Coronary artery (tissue), 2 donors: ENCODE results near the gene DNAJB12.

Experiments
- DNase-seq: peaks from one replicate; pipeline ENCODE4 v3.0.0-alpha.2; 2017; ENCODE audit warnings: low spot score
- H3K27ac ChIP-seq, 2 donors: fragments of 200-600 bp; sonication (generic); one replicate each; pipeline ENCODE4 v1.5.1; 2016 to 2019
- H3K4me3 ChIP-seq: fragments of 200-600 bp; sonication (generic); 2 replicates; pipeline ENCODE4 v1.5.1; 2016; ENCODE audit warnings: mild to moderate bottlenecking, moderate library complexity
- TF ChIP-seq, protein P1 (sequence below): fragments of 200-600 bp; sonication (generic); IDR thresholded peaks from one replicate; pipeline ENCODE4 v1.5.1; 2019; ENCODE audit warnings: antibody characterized with exemption

DNAJB12 gene

DNA sequence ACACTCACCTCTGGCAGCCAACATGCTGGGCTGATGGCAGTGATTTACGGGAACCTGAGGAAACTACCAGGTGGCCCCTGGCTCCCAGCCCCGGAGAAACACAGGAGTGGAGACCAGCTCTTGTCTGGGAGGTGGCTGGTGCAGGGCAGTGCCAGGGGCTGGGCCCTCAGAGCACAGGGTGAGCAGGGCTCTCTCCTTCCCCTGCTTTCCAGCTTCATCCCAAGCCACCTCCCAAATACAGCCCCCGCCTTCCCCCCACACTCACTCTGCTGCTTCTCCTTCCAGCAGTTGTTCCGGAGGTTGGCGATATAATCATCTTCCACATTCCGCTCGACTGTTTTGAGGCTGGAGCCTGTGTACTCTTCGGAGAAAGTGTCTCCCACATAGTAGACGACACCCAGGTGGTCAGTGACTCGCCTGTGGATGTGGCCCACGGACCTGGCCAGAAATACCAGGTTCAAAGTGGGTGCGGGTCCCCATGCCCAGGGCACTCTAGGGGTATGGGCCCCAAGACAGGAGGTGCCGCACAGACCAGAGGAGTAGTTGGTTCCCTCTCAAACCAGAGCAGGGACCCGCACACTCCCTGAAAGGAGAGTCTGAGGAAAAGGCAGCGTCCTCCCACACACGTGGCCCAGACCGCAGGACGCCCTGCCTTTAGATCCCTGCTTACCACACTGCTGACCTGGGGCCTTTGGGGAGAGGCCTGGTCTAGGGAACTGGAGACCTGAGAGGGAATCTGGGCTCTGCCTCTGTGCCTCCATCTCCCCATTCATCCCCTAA, 18.3 kb downstream of the DNAJB12 start:
- DNase-seq, result peak; percentile 80
- H3K27ac ChIP-seq, result peak overlapping the region; percentile 88 to 94
- TF ChIP-seq, protein P1, sequence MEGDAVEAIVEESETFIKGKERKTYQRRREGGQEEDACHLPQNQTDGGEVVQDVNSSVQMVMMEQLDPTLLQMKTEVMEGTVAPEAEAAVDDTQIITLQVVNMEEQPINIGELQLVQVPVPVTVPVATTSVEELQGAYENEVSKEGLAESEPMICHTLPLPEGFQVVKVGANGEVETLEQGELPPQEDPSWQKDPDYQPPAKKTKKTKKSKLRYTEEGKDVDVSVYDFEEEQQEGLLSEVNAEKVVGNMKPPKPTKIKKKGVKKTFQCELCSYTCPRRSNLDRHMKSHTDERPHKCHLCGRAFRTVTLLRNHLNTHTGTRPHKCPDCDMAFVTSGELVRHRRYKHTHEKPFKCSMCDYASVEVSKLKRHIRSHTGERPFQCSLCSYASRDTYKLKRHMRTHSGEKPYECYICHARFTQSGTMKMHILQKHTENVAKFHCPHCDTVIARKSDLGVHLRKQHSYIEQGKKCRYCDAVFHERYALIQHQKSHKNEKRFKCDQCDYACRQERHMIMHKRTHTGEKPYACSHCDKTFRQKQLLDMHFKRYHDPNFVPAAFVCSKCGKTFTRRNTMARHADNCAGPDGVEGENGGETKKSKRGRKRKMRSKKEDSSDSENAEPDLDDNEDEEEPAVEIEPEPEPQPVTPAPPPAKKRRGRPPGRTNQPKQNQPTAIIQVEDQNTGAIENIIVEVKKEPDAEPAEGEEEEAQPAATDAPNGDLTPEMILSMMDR, result no peak
- H3K4me3 ChIP-seq, result no peak overlapping the region

DNA sequence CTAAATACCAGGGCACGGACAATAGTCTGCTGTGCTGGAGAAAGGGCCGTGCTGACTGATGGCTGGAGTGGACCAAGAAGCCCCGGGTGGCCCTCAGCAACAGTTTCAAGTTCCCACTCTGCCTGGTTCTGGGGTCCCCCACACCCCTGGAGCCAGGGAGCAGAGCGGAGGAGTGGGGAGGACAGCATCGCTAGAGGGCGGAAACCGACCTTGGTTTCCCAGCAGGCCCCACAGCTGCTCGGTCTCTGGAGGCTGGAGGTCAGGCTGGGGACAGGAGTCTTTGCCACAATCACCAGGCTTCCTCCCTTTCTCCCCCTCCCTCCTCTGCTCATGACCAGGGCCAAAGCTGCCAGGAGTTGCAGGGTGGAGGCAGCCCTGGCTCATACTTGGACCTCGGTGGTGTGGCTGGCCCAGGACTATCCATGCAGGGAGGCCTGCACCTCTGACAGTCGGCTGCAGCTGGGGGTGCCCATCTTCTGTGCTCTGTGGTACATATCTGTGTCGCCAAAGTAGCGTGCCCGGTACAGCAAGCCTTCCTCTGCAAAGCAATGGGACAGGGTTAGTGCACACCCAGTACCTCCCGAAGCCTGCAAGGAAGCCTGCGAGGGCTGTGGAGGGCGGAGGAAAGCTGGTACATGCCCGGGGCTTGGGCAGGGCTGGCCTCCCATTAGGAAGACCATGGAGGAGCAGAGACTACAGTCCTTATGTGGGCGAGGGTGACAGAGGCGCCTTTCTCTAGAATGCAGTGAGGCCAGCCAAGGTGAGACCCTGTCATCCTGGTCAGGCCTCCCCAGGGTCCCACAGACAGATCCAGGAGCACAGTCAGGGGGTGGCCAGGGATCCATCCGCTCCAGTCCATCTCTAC, 19.1 kb downstream of the DNAJB12 start:
- TF ChIP-seq, protein P1, result no peak
- H3K27ac ChIP-seq, result peak overlapping the region; percentile 88 to 94
- peak overlapping the region; percentile 49 for H3K4me3 ChIP-seq
- peak; percentile 95 for DNase-seq

DNA sequence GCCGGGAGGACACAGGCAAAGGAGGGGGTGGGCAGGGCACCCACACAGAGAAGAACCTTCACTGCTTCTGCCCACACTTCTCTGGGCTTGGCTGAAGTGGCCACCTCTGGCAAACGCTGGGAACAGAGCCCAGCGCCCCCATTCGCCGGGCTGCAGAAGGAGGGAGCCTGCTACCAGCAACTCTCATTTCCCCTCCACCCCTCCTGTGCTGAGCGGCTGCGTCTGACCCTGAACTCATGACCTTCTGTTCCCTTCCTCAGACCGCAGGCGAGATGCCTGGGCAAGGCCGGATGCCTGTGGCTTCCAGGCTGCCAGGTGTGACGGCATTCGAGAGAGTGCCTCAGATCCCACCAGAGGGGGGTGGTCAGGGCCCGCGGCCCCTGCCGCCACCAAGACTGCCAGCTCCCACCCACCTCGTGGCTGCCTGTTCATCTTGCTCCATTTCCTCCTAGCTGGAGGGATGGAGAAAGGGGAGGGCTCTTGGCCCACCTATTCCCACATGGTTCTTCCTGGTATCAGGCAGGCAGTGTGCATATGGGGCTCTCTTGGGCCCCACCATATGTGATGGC, 19.8 kb downstream of the DNAJB12 start:
- H3K27ac ChIP-seq, result peak overlapping the region; percentile 88 to 94
- H3K4me3 ChIP-seq, result peak overlapping the region; percentile 51
- TF ChIP-seq, protein P1, result no peak
- DNase-seq, result peak; percentile 99

DNA sequence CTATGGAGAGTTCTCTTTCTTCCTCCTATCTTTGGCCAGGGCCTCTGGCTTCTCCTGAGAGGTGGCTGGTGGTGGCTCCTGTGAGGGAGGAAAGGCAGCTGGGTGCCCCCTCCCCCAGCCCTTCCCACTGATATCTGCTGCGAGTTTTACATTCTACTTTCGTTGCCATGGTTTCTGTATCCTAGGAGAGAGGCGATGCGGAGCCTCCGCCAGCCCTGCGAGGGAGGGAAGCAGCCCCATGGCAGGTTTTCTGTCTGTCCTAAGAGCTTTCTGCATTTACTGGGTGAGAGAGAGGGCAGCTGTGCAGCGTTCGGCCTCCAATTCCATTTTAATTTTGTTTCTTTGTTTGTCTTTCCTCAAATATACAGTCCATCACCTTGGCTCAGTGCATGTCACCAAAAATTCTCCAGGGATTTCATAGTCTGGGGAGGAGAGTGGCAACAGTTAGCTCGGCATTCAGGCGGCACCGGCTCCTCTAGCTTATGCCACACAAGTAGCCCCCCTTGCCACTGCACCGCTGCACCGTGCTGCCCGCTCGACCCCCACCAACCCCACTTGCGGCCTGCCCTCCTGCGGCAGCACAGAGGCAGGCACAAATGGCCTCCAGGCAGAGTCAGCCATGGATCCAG, 20.4 kb downstream of the DNAJB12 start:
- TF ChIP-seq, protein P1, result no peak

DNA sequence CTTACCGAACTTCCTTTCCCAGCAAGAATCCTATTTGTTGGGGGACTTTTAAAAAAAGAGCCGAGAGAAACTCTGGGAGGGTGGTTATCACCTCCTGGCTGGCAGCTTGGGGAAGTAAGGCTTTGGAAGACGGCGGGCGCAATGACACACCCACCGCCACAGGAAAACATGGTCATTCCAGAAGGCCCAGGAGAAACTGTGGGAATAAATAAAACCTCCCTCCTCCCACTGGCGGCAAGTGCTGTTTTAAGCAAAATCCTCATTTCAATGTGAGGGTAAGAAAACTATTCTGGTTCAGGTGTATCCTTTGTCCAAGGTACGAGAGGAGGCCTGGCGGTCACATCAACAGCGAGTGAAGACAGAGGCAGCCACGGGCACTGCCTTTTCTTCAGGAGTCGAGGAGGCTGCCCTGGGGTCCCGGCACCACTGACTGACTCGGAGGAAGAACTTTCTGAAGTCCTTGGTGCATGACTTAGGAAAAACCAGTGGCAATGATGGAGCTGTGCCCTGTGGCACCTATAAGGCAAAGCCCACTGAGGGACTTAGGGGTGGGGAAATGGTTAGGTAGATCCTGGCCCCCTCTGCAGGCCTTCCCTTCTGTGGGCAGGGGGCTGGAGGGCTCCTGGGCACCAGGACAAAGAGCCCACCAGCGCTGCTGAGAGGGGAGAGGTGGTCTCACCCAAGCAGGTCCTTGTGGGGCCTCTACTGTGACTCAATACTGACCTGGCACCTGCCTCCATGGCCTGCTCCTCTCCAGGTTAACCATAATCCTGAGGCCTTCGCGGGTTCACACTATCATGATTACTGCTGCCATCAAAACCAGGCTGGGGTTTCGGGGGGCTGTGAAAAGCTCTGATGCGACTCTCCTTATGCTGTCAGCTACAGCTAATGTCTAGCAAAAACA, 21.4 kb downstream of the DNAJB12 start:
- Histone ChIP-seq H3K4me3 (no peak overlapping the region), H3K27ac (peak overlapping the region; percentile 88 to 94)
- DNase-seq, result no peak
- TF ChIP-seq, protein P1, result no peak

More for the DNA sequence above, 20.4 kb downstream of the DNAJB12 start:
- Histone ChIP-seq H3K4me3 (peak overlapping the region; percentile 51), H3K27ac (peak overlapping the region; percentile 88 to 94)
- DNase-seq, result peak; percentile 91
